Stimulated activated CD4-positive, alpha-beta T cell treated with anti-CD3 and anti-CD28 coated beads, Interleukin-15, amount 100 ng/mL, for 1 hour (primary cell): ENCODE measurements around the gene ZSCAN23.
"Not testable (repeated sequence)": the region's sequence is repeated elsewhere in the genome, so short reads cannot be mapped to it uniquely, and the experiment has no call there.

Experiments
- DNase-seq, 2 donors: peaks; one replicate each; pipeline ENCODE4 v3.0.0-alpha.2; 2020; ENCODE audit warnings: low read depth in 1 of 2, low spot score in 1 of 2

Gene ZSCAN23

DNA sequence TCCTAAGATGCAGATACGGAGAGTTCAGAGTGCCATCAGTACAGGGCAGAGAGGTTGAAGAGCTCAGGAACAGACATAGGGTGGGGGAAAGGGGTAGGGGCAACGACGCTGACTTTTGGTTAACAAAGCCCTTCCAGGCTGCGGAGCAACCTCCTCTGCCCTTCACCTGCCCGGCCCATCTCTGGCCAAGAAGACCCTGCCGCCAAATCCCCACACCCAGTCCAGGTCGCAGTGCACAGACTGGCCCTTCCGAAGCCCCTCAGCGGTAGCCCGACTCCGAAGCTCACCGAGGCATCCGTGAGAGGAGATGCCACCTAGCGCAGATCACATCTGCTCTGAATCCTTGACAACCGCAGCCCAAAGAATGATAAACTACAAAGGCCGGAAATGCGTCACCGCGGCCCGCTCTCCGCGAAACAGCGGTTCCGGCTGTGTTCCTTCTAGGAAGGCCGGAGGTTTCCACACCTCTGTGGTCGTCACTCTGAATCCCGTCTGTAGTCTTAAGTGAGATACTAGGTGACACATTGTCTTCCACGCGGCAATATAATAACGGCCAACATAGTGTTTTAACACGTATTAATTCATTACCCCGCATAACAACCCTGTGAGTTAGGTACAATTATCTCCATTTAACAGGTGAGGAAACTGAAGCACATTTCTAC is at the start of gene ZSCAN23:
TSS of gene ZSCAN23 (minus strand) at position 380 of the 662 bp plus-strand sequence. CDS start 7,225 bp downstream, outside the sequence.
- DNase-seq = peak; percentile 62 to 66

GRCh38 chr6:28491984-28492317 is 48.7 kb upstream of the ZSCAN23 start:
- DNase-seq = no peak

DNA sequence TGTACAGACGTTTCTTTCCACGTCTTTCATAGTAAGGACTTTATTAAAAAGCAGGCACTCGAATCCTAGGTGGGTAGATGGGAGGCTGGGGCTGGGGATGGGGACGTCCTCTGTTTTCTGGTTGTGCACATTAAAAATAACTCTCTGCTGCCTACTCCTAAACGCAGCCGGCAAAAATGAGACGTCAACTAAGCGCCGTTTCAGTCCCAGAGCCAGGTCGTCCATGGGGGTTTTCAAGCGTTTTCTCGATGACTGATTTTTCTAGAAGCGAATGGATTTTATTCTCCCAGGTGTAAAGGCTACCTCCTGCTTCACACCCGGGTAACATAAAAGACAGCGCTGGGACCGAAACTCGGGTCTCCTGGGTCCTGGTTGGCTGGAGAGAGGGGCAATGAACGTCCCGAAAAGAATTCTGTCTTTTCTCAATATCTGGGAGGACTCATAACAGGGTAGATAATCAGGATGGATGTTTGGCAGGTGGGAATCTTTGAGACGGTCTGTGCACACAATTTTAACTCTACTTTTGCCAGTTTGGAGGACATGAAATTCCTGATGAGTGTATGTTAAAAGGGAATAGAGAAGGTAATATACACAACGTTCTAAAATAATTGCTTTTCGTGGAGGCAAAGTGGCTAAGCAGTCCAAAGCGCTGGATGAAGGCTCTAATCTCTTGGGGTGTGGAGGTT is 47.1 kb upstream of the ZSCAN23 start:
- no peak for DNase-seq

DNA sequence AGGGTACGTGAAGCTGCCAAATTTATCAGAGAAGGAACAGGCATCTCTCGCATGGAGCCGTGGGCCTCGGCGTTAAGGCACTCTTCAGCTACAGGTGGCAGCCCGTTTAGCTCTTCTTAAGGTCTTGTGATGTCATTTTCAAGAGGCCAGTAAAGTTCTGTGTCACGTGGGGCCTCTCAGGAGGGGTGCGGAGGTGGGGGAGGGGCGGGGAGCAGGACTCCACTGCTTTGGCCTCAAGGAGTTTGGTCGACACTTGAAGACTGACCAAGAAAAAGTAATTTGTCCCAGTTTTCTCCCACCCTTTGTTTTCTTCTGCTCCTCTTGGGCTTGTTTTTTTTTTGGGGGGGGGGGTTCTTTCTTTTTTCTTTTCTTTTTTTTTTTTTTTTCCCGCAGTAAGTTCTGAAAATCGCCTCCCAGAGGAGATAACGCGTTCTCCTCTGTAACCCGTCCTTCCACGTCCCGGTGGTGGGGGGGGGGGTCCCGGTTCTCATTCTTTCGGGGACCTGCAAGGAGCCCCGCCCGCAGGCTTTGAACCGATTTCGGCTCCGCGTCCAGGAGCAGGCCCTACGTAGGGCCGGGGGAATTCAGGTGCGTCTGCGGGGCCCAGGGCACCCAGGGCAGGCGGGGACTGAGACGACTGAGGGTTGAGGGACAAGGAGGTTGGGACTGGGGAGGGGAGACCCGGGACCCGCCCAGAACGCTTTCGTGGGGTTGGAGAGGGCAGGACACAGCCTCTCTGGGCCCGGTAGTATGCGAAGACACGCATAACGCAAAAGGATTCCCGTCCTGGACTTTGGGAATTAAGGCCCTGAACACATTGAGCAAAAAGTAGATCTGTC is 46.3 kb upstream of the ZSCAN23 start:
- peak in 1 of 2 donors; percentile 21 for DNase-seq

DNA sequence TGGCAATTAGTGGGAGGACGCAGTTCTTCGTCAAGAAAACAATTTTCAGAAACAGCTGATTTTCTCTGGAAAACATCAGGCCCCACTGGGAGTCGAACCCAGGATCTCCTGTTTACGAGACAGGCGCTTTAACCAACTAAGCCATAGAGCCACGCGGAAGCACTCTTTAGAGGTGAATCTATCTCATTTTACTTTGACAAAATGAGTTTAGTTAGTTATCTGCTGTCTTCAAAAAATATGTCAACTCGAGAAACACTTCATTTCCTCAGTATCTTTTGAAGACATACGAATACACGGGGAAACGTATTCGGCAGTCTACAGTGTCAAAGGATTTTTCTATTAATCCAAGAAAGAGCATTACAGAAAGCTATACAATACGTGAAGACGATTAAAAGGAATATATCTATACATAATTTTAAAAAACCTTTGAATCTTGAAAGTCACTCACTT is 45.6 kb upstream of the ZSCAN23 start:
- DNase-seq = no peak

DNA sequence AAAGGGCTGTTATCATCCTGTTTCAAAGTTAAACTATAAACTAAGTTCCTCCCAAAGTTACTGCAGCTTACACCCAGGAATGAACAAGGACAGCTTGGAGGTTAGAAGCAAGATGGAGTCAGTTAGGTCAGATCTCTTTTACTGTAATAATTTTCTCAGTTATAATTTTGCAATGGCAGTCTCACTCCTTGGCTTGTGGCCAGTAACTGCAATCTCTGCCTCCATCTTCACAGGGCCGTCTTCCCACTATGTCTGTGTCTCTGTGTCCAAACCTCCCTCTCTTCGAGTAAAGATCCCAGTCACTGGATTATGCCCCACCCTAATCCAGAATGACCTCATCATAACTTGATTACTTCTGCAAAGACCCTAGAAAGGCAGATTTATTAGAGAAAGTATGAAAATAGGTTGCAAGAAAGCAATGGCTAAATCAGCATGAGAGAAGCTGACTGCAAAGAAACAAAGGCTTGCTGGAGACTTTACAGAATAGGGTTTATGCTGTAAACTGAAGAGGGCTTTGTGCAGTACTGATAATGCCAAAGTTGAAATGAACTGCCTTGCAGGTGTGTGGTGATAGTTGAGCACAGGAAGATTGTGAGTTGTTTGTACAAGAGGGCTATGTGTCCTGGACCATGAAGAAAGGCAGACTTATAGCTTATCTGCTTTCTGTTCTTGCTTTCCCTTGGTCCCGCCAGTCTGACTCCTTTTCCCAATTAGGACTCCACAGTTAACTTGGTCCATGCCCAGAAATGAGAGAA is 43.9 kb upstream of the ZSCAN23 start:
- no peak for DNase-seq

DNA sequence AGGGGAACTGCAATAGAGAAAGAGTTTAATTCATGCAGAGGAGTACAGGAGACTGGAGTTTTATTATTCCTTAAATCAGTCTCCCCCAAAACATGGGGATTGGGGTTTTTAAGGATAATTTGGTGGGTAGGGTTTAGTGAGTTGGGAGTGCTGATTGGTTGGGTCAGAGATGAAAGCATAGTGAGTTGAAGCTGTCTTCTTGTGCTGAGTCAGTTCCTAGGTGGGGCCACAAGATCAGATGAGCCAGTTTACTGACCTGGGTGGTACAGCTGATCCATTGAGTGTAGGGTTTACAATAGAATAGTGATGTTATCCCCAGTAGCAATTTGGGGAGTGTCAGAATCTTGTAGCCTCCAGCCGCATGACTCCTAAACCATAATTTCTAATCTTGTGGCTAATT is 43.2 kb upstream of the ZSCAN23 start:
- DNase-seq = no peak

GRCh38 chr6:28485482-28485881 is 42.2 kb upstream of the ZSCAN23 start:
- no peak for DNase-seq

GRCh38 chr6:28480253-28480932 is 37.1 kb upstream of the ZSCAN23 start:
- DNase-seq = no peak

DNA sequence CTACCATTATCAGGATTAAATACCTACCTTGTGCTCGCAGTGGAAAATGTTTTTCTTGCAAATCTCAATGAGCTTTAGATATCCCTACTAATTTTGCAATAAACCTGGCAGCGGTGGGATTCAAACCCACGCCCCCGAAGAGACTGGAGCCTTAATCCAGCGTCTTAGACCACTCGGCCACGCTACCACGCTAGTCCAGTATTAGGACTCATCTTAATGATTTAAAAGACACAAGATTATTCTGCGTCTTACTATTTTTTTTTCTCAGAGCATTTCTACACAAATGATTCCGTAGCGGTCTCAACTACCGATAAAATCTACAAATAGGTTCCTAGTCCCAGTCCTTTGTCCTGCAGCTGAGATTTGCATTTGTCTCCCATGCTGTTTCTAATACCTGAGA is 35.2 kb upstream of the ZSCAN23 start:
- DNase-seq = no peak

GRCh38 chr6:28474441-28475219 is 31.3 kb upstream of the ZSCAN23 start:
- DNase-seq = no peak

- not testable (repeated sequence) for DNase-seq
Measured at GRCh38 chr6:28469153-28469745, 26.0 kb upstream of the ZSCAN23 start.

DNA sequence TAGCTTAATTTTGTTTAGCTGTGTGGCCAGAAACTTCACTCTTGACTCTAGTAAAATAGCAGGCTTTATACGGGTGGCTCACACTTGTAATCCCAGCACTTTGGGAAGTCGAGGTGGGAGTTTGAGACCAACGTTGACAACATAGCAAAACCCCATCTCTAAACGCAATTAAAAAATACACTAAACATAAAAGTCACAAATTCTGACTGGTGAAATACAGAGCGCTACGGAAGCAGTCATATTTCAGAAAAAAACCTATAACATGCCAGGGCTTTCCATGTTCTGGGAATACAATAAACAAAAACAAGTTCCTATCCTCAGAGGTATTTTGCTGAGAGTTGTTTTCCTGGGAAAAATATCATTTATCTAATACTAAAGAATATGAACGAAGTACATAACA is 24.8 kb upstream of the ZSCAN23 start:
- DNase-seq = no peak

DNA sequence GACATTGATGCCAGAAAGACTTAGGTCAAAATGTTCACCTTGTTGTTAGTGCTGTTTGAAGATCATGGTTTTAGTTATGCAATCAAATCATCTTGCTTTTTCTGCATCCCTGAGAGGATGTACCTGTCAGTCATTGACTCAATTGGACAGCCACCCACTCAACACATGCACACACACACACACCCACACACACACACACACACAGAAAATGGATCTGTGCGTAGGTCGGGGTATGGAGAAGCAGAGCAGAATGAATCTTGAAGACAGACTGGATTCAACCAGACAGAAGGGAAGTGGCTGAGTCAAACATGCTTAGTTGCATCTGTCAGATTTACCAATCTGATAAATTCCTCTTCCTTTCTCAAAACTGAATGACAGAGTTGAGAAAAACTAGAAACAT is 19.1 kb upstream of the ZSCAN23 start:
- no peak for DNase-seq

DNA sequence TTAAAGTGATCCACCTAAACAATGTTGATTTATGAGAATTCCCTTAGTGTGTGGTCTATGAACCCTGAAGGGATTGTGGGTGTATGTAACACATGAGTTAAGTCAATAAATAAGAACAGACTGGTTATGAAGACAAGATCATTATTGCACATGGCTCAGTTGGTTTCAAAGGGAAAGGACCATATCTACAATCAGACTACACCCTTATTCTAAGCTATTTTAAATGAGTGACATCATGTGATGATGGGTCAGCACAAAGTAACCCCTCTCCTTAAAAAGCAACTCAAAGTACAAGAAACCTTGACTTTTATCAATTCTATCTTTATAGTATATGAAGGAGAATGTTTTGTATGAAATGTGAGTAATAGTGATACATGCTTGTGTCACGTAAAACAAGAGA is 15.3 kb upstream of the ZSCAN23 start:
- DNase-seq = no peak

GRCh38 chr6:28449056-28449455 is 5.8 kb upstream of the ZSCAN23 start:
- DNase-seq = no peak

DNA sequence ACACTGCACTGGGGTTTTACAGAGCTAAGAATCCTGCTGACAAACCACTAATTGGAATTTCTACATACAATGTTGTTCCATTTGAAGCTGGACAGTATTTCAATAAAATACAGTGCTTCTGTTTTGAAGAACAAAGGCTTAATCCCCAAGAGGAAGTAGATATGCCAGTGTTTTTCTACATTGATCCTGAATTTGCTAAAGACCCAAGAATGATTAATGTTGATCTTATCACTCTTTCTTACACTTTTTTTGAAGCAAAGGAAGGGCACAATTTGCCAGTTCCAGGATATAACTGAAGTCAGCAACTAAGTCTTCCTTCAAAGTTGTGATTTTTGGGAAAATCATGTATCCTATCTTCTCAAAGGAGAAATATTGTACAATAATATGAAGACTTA is 4.2 kb upstream of the ZSCAN23 start:
- DNase-seq = not testable (repeated sequence)

DNA sequence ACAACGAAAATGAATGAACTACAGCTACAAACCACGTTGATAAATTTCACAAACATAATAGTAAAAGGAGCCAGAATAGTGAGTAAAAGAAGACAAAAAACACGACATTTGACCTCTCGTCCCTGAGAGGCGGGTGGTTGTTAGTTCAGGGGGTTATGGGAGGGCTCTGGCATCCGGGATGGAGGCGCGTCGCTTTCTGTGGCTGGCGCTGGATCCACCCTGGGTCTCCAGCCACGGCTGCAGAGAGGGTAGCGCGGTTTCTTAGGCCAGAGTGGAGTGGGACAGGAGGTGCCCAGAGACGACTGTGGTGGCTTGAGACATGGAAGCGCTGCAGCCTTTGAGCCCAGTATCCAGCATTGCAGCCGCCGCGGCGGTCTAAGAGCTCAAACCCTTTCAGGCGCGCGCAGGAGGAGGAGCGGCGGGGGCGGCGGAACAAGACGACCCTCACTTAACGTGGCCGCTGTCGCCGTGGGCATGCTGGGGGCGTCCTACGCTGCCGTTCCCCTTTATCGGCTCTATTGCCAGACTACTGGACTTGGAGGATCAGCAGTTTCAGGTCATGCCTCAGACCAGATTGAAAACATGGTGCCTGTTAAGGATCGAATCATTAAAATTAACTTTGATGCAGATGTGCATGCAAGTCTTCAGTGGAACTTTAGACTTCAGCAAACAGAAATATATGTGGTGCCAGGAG is 3.7 kb upstream of the ZSCAN23 start:
- DNase-seq = no peak

DNA sequence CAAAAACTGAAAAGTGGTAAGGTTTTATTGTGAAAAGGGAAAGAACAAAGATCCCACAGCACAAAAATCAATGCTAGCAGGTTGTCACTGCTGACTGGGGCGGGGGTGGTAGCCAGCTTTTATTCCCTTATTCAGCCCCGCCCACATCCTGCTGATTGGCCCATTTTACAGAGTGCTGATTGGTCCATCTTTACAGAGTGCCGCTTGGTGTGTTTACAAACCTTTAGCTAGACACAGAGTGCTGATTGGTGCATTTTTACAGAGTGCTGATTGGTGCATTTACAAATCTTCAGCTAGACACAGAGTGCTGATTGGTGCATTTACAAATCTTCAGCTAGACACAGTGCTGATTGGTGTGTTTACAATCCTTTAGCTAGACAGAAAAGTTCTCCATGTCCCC is 1.5 kb upstream of the ZSCAN23 start:
- DNase-seq = not testable (repeated sequence)
